AG09319 (cell line): ENCODE data around the gene POC5.

Experiments used
- DNase-seq: peaks from one replicate; pipeline ENCODE4 v3.0.0-alpha.2; 2010; ENCODE audit warnings: low read depth; ENCODE audit errors: extremely low read depth
- CTCF ChIP-seq: IDR thresholded peaks from 2 replicates; pipeline ENCODE4 v1.5.1; 2011; ENCODE audit warnings: low read depth, mild to moderate bottlenecking, inconsistent platforms, low read length, moderate library complexity

POC5 gene

GRCh38 chr5:75720882-75721281 lies 3.6 kb upstream of the POC5 start:
- DNase-seq, result no peak
- no peak for TF ChIP-seq CTCF

- TF ChIP-seq CTCF, result no peak
- no peak for DNase-seq
Measured at GRCh38 chr5:75716715-75717081, 539 bp downstream of the POC5 start.

GRCh38 chr5:75712091-75712490 lies 5.1 kb downstream of the POC5 start:
- no peak for DNase-seq
- no peak for TF ChIP-seq CTCF

GRCh38 chr5:75711151-75711550 lies 6.1 kb downstream of the POC5 start:
- no peak for TF ChIP-seq CTCF
- no peak for DNase-seq

- no peak for DNase-seq
Measured at GRCh38 chr5:75710637-75711036, 6.6 kb downstream of the POC5 start.

GRCh38 chr5:75707911-75708509 lies 9.2 kb downstream of the POC5 start:
- TF ChIP-seq CTCF, result no peak
- DNase-seq, result no peak

More at GRCh38 chr5:75710637-75711036, 6.6 kb downstream of the POC5 start:
- TF ChIP-seq CTCF, result no peak

GRCh38 chr5:75706775-75707174 lies 10.5 kb downstream of the POC5 start:
- no peak for TF ChIP-seq CTCF
- DNase-seq, result no peak
